ENCODE results near the gene CHPF2.
A peak's percentile ranks its signal among the peaks of the same experiment; 100 is the strongest.

Gene CHPF2, protein sequence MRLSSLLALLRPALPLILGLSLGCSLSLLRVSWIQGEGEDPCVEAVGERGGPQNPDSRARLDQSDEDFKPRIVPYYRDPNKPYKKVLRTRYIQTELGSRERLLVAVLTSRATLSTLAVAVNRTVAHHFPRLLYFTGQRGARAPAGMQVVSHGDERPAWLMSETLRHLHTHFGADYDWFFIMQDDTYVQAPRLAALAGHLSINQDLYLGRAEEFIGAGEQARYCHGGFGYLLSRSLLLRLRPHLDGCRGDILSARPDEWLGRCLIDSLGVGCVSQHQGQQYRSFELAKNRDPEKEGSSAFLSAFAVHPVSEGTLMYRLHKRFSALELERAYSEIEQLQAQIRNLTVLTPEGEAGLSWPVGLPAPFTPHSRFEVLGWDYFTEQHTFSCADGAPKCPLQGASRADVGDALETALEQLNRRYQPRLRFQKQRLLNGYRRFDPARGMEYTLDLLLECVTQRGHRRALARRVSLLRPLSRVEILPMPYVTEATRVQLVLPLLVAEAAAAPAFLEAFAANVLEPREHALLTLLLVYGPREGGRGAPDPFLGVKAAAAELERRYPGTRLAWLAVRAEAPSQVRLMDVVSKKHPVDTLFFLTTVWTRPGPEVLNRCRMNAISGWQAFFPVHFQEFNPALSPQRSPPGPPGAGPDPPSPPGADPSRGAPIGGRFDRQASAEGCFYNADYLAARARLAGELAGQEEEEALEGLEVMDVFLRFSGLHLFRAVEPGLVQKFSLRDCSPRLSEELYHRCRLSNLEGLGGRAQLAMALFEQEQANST

DNA sequence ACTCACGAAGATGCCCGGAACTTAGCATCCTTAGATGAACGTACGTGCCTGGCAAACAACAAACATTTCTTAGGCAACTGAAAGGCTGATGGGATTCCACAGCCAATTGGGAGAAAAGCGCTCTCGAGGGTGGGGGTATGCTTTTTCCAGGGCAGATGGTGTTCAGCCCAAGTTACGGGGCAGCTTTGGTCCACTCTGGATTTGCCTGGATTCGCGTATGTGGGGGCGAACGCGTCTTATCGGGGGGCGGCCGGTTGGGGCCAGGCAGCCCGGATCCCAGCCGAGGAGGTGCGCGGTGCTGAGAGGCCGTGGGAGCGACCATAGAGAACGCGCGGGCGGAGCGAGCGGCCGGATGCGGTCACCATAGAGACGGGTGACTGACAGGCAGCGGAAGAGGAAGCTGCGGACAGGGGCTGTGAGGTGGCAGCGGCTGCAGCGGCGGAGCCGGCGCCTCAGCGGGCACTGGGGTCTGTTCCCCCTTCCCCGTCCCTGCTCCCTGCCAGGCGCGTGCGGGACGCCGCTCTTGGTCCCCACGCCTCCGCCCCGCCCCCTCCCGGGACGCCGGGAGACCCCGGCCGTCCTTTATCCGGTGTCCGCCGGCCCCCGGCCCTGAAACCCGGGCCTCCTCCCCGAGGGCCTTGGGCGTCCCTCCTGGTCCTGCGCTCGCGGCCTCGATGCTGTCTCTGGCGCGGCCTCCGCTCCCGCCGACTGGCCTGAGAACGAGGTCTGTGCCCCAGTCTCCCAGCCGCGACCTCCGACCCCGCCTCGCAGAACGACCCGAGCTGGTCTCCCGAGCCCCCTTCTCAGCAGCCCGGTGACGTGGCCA, at the start of gene CHPF2:
Gene CHPF2, plus strand, starts transcription at position 393 of the 826 bp plus-strand sequence. CDS start 1,529 bp downstream, outside the sequence.
- DNase-seq (ENCODE audit: low read depth): peak; percentile 81

- no peak for DNase-seq (ENCODE audit: low read depth)
These were observed 46.3 kb upstream of the CHPF2 start for GRCh38 chr7:151185762-151186639.

GRCh38 chr7:151186640-151187408, 45.5 kb upstream of the CHPF2 start, which contains the start of gene ASB10:
Gene ASB10 (minus strand): TSS chr7:151187250. CDS start chr7:151187130, 120 bp downstream.
- DNase-seq (ENCODE audit: low read depth): no peak

GRCh38 chr7:151187409-151188251, 44.7 kb upstream of the CHPF2 start:
- no peak for DNase-seq (ENCODE audit: low read depth)

DNA sequence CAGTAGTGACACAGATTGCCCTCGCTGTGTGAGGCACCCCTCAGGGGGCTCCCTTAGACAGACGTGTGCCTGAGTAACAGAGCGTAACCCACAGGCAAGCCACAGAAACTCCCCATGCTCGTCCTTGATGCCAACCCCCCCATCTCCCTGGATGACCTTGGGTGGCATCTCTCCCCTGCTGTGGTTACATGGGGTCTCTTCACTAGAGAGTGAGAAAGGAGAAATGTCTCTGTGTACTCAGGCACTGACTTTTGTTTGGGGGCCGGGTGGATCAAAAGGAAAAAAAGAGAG, 44.1 kb upstream of the CHPF2 start:
- no peak for DNase-seq (ENCODE audit: low read depth)

DNA sequence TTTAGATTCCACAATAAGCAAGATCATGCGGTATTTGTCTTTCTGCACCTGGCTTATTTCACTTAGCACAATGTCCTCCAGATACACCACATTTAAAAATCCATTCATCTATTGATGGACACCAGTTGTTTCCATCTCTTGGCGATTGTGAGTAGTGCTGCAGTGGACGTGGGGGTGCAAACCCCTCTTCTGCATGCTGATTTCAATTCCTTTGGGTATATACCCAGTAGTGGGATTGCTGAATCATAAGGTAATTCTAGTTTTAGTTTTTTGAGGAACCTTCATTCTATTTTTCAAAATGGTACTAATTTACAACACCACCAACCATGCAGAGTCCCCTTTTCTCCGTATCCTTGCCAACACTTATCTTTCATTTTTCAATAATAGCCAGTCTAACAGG, 43.2 kb upstream of the CHPF2 start:
- no peak for DNase-seq (ENCODE audit: low read depth)

DNA sequence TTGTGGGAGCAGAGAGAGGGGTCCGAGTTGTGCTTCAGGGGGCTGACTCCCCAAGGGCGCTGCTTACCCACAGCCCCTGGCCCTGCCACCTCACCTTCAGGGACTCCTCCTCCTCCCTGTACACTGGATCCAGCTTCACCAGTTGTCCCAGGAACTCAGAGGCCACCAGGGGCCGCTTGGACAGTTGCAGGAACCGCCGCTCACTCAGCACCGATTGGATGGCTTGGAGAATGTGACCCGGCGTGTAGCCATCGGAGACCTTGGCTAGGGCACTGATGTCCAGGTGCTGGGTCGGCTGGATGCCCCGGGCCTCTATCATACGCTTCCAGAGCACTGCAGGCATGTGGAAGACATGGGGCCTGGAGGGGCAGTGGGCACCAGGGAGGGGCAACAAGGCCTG, 40.7 kb upstream of the CHPF2 start:
- DNase-seq (ENCODE audit: low read depth): no peak

DNA sequence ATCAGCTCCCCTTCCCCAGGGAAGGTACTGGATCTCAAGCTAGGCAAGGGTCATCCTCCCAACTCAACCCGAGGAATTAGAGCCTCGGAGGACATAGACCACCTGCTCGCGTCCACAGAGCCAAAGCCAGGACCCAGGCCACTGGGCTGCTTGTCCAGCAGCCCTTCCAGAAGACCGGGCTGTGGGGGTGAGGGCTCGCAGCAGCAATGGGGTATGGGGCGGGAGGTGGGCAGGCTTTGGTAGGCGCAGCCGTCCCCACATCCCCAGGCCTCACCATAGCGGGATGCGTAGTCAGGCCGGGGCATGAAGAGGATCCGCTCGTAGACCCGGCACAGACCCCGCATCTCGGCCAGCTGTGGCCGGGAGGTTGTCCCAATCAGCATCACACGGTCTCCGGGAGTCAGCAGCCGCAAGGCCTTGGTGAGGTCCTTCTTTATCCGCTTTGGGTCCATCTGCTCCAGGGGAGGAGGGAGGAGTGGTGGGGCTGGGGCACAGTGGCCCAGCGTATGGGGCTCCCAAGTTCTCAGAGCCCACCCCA, 40.2 kb upstream of the CHPF2 start:
- no peak for DNase-seq (ENCODE audit: low read depth)

DNA sequence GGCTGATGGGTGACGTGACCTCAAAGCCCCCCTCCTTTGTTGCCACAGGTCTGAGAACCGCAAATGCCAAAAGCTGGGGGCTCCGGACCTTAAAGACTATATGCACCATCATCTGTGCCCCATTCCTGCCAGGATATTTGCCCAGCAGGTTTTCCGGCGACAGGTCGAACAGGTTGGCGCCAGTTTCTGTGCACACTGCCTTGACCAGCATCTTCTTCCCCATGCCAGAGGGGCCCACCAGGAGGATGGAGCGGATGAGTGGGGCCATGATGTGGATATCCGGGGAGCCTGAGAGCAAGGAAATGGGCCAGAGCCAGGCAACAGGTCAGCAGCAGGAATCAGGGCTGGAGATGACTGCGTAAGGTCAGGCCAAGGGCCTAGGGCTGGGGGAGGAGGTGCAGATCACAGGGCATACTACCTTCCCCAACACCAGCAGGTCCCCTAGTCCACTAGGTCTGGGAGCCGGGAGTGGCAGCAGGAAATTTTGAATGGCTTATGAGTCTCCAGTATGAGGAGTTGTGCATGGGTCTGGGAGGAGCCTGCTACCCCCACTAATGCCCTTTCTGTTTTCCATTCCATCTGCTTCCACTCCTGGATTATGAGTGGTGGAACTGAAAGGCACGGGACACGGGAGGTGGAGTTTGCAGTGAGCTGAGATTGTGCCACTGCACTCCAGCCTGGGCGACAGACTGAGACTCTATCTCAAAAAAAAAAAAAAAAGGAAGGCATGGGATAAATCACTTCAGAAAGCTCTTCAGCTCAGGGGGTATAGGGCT, 38.9 kb upstream of the CHPF2 start:
- no peak for DNase-seq (ENCODE audit: low read depth)

DNA sequence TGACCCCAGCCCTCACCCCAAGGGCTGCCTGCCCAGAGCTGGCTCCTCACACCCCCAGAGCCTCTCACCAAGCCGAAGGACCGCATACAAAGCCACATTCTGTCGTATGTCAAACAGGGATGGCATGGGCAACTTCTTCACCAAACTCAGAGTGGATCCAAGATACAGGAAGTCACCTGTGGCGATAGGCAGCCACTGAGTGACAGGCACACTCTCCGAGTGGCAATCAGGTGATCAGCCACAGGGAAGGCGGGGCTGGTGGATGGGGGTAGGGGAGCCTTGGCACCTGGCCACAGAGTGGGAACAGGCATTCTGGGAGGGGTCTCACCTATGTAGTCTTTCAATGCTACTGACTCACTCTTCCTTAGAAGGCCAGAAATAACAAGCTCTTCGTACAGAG, 38.1 kb upstream of the CHPF2 start:
- no peak for DNase-seq (ENCODE audit: low read depth)

DNA sequence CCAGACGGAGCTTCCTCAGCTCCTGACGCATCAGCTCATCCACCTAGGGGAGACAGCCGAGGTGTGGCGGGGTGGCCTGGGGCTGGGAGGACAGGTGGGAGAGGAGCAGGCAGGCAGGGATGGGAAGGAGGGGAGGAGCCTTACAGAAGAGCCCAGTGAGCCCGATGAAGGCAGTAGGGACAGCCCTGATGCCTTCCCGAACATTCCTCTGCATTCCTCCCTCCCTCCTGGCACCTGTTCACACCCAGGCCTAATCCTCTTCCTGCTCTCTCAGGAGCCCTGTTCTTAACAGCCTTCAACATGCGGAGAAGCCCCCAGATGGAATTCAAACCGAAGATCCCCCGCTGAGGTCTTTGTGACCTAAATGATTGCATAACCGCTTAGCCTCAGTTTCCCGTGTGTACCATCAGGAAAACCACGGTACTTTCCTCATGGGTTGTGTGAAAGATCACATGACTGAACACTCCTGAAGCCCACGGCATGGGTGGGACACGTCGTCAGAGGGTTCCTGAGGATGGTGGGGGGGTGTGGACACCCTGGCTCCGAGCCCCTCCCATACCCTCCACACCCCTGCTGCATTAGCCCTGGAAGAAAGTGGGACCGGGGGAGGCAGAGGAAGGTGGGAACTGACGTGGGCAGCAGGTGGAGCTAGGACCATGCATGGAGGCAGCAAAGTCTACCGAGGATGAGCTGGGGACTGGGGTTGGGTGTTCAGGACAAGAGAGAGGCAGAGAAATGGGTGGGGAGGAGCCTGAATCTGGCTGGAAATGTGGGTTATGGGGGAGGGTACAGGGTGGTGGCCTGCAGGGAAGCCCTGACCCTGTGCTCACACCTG, 36.5 kb upstream of the CHPF2 start:
- no peak for DNase-seq (ENCODE audit: low read depth)

DNA sequence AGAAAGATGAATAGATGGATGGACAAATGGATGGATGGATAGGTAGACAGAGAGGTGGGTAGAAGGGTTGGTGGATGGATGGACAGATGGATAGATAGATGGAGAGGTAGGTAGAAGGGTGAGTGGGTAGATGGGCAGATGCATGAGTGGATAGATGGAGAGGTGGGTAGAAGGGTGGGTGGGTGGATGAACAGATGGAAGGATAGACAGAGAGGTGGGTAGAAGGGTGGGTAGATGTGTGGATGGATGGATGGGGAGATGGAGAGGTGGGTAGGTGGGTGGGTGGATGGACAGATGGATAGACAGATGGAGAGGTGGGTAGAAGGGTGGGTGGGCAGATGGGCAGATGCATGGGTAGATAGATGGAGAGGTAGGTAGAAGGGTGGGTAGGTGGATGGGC, 34.4 kb upstream of the CHPF2 start:
- DNase-seq (ENCODE audit: low read depth): no peak

GRCh38 chr7:151198945-151199848, 33.1 kb upstream of the CHPF2 start:
- DNase-seq (ENCODE audit: low read depth): no peak

DNA sequence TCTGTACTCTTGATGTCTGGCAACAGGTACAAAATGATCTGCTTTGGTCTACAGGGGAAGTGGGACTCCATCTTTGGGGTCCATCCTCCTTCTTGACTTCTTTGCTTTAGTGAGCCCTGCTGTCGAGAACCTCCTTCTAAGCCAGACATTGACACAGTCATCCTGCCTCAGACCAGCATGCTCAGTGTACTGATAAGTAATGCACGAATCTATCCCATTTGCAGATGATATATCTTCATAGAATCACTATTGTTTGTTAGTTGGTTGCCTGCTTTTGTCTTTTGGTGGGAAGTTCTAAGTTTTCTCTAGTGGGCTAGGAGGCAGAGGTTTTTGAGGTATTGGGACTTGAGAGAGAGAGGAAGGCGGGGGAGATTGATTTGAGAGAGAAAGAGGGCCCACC, 30.9 kb upstream of the CHPF2 start:
- DNase-seq (ENCODE audit: low read depth): no peak

DNA sequence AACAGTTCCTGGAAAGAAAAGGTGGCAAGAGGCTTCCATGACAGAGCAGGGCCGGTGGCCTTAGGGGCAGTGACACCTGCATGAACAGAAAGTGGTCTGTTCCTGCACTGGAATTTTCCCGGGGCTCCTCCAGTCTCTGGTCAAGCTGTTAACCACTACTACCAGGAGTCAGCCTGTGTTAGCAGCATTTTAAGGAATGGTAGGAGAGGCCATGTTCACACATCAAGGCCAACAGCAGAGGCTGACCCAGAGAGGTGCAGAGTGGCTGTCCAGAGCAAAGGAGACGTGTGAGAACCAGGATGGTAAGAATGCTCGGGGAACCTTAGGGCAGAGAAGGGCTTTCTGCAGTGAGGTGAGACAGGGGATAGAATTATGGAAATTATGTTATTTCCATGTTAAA, 30.5 kb upstream of the CHPF2 start:
- DNase-seq (ENCODE audit: low read depth): no peak

- DNase-seq (ENCODE audit: low read depth): no peak
These were observed 29.4 kb upstream of the CHPF2 start for GRCh38 chr7:151202836-151203235.

Data from T-helper 22 cell (primary cell).